Peyer's patch (tissue), 4 donors: ENCODE measurements around the gene TMEM72.

ENCODE experiments used
- POLR2A ChIP-seq, 2 donors: fragments of 450-650 bp; IDR thresholded peaks; one replicate each; pipeline ENCODE4 v1.5.1; 2017; ENCODE audit warnings: antibody characterized with exemption in 2 of 2, mild to moderate bottlenecking in 2 of 2, moderate library complexity in 2 of 2
- TF ChIP-seq, protein P1 (sequence below), 6 experiments: fragments of 450-650 bp in 4 of 6; fragments of 200-600 bp in 2 of 6; sonication (generic) in 1 of 6; IDR thresholded peaks; one replicate each; pipeline ENCODE4 v1.5.1; 2017 to 2019; ENCODE audit warnings: antibody characterized with exemption in 6 of 6, mild to moderate bottlenecking in 3 of 6, moderate library complexity in 1 of 6

DNA sequence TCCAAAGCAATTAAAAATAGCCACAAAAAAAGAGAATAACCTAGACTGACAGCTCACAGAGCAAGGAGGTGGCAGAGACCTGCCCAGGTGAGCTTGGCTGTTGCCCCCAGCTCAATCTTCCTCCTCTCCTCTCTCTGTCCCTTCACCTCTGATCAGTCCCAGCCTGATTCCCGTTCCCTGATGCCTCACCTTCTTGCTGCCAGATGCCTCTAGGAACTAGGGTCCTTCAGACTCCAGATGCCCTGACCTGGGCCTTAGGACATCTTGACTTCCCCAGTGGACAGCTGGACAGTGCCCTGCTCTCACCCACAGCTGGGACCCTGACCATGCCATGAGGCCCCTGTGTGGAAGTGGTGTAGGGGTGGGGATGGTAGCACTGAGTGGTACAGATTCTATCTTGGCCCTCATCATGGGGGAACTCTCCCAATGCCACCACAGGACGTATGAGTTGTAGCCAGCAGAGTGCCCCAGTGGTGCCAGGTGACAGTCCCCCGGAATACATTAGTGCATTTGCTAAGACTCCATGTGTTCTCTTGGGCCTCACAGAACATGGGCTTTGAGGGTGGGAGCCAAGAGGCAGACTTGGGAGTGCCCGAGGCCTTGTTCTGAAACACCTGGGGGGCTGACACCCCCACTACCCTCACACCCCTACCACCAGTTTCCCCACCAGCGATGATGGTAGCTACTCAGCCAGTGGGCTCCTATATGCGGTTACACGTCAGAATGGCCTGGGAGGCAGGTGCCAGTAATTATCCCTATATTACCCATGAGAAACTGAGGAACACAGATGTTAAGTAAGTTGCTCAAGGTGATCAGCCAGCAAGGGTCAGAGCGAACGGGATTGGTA is 65.4 kb downstream of the TMEM72 start:
- TF ChIP-seq, protein P1, sequence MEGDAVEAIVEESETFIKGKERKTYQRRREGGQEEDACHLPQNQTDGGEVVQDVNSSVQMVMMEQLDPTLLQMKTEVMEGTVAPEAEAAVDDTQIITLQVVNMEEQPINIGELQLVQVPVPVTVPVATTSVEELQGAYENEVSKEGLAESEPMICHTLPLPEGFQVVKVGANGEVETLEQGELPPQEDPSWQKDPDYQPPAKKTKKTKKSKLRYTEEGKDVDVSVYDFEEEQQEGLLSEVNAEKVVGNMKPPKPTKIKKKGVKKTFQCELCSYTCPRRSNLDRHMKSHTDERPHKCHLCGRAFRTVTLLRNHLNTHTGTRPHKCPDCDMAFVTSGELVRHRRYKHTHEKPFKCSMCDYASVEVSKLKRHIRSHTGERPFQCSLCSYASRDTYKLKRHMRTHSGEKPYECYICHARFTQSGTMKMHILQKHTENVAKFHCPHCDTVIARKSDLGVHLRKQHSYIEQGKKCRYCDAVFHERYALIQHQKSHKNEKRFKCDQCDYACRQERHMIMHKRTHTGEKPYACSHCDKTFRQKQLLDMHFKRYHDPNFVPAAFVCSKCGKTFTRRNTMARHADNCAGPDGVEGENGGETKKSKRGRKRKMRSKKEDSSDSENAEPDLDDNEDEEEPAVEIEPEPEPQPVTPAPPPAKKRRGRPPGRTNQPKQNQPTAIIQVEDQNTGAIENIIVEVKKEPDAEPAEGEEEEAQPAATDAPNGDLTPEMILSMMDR (IDR thresholded peaks at IDR 0.05): no peak
- no peak for TF ChIP-seq POLR2A (IDR thresholded peaks at IDR 0.05)
